ENCODE results near the gene HPN. TPM values are rescaled to one million over a fixed set of nuclear protein-coding genes. Genes with fewer than 3 reads are reported as not detected.

HPN gene
- total RNA-seq, 4 donors from 2014 or later, result 0.26 to 1.7 (median 0.56) TPM; not detected in 1

DNA sequence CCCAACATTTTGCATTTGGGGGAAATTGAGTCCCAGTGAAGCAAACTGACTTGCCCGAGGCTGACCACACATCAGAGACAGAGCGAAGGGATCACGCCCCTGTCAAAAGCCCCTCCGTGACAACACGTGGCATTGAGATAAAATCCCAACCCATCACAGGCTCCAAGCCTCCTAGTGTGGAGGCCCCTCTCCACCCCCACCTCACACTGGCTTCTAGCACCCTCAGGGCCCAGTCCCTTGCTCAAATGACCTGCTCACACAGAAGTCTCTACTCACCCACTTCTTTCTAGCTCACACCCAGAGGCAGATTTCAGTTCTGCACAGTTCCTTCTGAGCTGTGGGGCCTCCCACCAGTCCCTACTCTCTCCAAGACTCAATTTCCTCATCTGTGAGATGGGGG, 10.3 kb downstream of the HPN start:
- Histone ChIP-seq H3K27ac (no peak overlapping the region), H3K4me3 (no peak overlapping the region), H3K36me3 (no peaks in the 10 kb centered on the region), H3K9me3 (no peaks in the 10 kb centered on the region), H3K4me1 (no peaks in the 10 kb centered on the region), H3K27me3 (peaks cover 4% of the 10 kb centered on the region)
- WGBS, result 94% methylated on average over 5 of the region's 5 CpGs
- TF ChIP-seq, protein P1, sequence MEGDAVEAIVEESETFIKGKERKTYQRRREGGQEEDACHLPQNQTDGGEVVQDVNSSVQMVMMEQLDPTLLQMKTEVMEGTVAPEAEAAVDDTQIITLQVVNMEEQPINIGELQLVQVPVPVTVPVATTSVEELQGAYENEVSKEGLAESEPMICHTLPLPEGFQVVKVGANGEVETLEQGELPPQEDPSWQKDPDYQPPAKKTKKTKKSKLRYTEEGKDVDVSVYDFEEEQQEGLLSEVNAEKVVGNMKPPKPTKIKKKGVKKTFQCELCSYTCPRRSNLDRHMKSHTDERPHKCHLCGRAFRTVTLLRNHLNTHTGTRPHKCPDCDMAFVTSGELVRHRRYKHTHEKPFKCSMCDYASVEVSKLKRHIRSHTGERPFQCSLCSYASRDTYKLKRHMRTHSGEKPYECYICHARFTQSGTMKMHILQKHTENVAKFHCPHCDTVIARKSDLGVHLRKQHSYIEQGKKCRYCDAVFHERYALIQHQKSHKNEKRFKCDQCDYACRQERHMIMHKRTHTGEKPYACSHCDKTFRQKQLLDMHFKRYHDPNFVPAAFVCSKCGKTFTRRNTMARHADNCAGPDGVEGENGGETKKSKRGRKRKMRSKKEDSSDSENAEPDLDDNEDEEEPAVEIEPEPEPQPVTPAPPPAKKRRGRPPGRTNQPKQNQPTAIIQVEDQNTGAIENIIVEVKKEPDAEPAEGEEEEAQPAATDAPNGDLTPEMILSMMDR (IDR thresholded peaks at IDR 0.05), result no peak
- no peak for TF ChIP-seq POLR2A (IDR thresholded peaks at IDR 0.05)
- TF ChIP-seq EP300 (IDR thresholded peaks at IDR 0.05), result no peak
- no peak for TF ChIP-seq POLR2AphosphoS5 (IDR thresholded peaks at IDR 0.05)
- DNase-seq (ENCODE audit: low spot score in 2 of 2), result no peak

DNA sequence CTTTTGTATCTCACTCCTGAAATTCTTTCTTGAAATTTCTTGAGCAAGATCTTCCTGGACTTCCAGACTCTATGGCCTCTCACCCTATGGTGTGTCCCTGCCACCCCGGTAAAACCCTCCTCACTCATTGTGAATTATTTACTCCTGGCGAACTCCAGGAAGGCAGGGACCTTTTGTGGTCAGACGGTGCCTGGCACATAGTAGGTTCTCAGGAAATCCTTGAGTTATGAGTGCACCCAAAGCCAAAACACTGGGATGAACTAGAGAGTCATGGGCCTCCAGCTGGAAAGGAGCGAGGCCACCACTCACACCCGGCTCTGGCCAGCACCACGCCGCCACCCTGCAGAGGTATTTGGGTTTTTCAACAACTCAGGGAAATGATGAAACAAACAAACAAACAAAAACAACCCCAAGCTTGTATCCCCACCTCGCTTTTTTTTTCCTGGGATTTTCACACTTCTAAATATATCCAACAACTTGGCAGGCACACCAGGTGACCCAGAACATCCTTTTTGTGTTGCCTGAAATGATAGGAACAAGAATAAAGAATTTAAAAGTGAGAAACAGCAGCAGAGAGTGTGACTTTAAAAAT, 11.2 kb downstream of the HPN start:
- WGBS, result 75% methylated on average over 8 of the region's 8 CpGs
- Histone ChIP-seq H3K36me3 (no peaks in the 10 kb centered on the region), H3K4me1 (no peaks in the 10 kb centered on the region), H3K4me3 (no peak overlapping the region), H3K27me3 (peaks cover 4% of the 10 kb centered on the region), H3K27ac (no peak overlapping the region), H3K9me3 (no peaks in the 10 kb centered on the region)
- DNase-seq (ENCODE audit: low spot score in 2 of 2), result no peak
- TF ChIP-seq EP300 (IDR thresholded peaks at IDR 0.05), result no peak
- no peak for TF ChIP-seq POLR2A (IDR thresholded peaks at IDR 0.05)
- TF ChIP-seq, protein P1 (IDR thresholded peaks at IDR 0.05), result no peak
- no peak for TF ChIP-seq POLR2AphosphoS5 (IDR thresholded peaks at IDR 0.05)

DNA sequence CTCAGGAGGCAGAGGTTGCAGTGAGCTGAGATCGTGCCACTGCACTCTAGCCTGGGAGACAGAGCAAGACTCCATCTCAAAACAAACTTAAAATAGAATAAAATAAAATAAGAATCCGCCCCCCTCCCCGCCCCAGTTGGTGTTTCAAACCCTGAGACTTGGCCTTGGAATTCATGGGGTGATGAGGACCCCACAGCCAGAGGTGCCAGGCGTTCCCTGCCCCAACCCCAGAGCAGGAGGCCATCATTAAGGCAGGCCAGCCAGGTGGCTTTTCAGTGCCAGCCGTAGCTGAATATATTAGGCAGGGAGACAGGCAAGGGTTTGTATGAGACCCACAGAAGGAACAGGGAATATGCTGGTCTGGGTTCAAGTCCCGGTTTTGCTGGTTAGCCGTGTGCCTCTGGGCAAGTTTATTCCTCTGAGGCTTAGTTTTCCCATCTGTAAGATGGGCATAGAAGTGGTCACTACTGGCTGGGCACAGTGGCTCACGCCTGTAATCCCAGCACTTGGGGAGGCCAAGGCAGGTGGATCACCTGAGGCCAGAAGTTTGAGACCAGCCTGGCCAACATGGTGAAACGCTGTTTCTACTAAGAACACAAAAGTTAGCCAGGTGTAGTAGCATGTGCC, 12.3 kb downstream of the HPN start:
- H3K27ac ChIP-seq, result no peak overlapping the region
- 95% methylated on average over 7 of the region's 9 CpGs for WGBS
- TF ChIP-seq POLR2A (IDR thresholded peaks at IDR 0.05) (no peak), EP300 (IDR thresholded peaks at IDR 0.05) (no peak), POLR2AphosphoS5 (IDR thresholded peaks at IDR 0.05) (no peak)
- TF ChIP-seq, protein P1 (IDR thresholded peaks at IDR 0.05), result no peak
- no peaks in the 10 kb centered on the region for H3K36me3 ChIP-seq
- no peak overlapping the region for H3K4me3 ChIP-seq
- no peaks in the 10 kb centered on the region for H3K9me3 ChIP-seq
- no peak for DNase-seq (ENCODE audit: low spot score in 2 of 2)
- H3K27me3 ChIP-seq, result peaks cover 4% of the 10 kb centered on the region
- H3K4me1 ChIP-seq, result no peaks in the 10 kb centered on the region

DNA sequence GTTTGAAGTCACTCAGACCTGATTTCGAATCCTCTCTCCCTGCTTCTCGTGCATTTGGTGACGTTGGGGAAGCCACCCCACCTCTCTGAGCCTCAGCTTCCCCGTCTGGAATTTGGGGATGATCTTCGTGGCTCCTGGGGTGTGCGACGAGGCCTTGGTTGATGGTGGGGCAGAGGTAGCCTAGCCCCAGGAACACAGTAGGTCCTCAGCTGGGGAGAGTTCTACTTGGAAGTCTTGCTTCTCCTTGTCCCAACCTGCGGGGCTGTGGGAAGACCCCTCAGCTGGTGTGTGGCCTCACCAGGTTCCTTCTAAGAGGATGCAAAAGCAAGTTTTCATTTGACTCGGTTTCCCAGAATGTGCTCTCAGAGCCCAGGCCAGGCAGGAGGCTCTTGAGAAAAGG, 13.1 kb downstream of the HPN start:
- no peaks in the 10 kb centered on the region for H3K36me3 ChIP-seq
- no peak overlapping the region for H3K27ac ChIP-seq
- H3K4me1 ChIP-seq, result no peaks in the 10 kb centered on the region
- no peaks in the 10 kb centered on the region for H3K9me3 ChIP-seq
- TF ChIP-seq POLR2AphosphoS5 (IDR thresholded peaks at IDR 0.05) (no peak), POLR2A (IDR thresholded peaks at IDR 0.05) (no peak), EP300 (IDR thresholded peaks at IDR 0.05) (no peak)
- TF ChIP-seq, protein P1 (IDR thresholded peaks at IDR 0.05), result no peak
- peaks cover 4% of the 10 kb centered on the region for H3K27me3 ChIP-seq
- no peak overlapping the region for H3K4me3 ChIP-seq
- 94% methylated on average over 9 of the region's 9 CpGs for WGBS
- no peak for DNase-seq (ENCODE audit: low spot score in 2 of 2)

DNA sequence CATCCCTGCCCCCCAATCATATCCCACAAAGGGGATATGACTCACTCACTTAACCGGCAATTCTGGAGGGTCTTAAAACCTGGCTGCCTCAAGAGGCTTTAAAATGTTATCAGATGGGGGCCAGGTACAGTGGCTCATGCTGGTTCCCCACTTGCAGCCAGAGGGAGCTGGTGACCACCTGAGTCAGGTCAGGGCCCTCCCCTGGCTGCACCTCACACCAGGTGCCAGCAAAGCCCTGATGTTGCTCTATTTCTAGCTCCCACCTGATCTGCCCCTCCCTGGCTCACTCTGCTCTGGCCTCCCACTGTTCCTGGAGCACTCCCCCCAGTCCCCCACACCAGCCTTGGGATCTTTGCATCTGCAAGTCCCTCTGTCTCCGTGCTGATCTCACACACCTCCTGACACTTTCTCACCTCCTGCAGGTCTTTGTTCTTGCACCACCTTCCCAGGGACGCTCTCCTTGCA, 14.2 kb downstream of the HPN start:
- H3K27me3 ChIP-seq, result peaks cover 4% of the 10 kb centered on the region
- WGBS, result 33% methylated on average over 3 of the region's 3 CpGs

More for the DNA sequence above, 14.2 kb downstream of the HPN start:
- Histone ChIP-seq H3K4me3 (no peak overlapping the region), H3K27ac (no peak overlapping the region), H3K36me3 (no peaks in the 10 kb centered on the region), H3K9me3 (no peaks in the 10 kb centered on the region), H3K4me1 (no peaks in the 10 kb centered on the region)
- DNase-seq (ENCODE audit: low spot score in 2 of 2), result no peak
- TF ChIP-seq, protein P1 (IDR thresholded peaks at IDR 0.05), result no peak
- no peak for TF ChIP-seq POLR2AphosphoS5 (IDR thresholded peaks at IDR 0.05)
- no peak for TF ChIP-seq EP300 (IDR thresholded peaks at IDR 0.05)
- no peak for TF ChIP-seq POLR2A (IDR thresholded peaks at IDR 0.05)

All from suprapubic skin (tissue), 4 donors.